GM13976 (cell line): ENCODE results near the gene ACSF3.
"Not testable (repeated sequence)": the region's sequence is repeated elsewhere in the genome, so short reads cannot be mapped to it uniquely, and the experiment has no call there.

Experiments used
- DNase-seq: peaks from one replicate; pipeline ENCODE4 v3.0.0; 2012; ENCODE audit warnings: low spot score
- CTCF ChIP-seq: IDR thresholded peaks from 2 replicates; pipeline ENCODE4 v1.5.1; 2012; ENCODE audit warnings: borderline replicate concordance, mild to moderate bottlenecking; ENCODE audit not compliant: insufficient read depth; ENCODE audit errors: extremely low read depth, missing control alignments, control extremely low read depth
- in situ Hi-C: fragments of 300-500 bp; cut with MboI; formaldehyde crosslinking; loops from one replicate; pipeline ENCODE4 v1.12.0; 2022; ENCODE audit warnings: low sequenced_read_pairs, mixed read lengths, inconsistent platforms; ENCODE audit not compliant: unreplicated experiment

The ACSF3 gene

GRCh38 chr16:89087922-89088497 is 5.6 kb upstream of the ACSF3 start:
- TF ChIP-seq CTCF: no peak
- DNase-seq: no peak
- in situ Hi-C loops: no loop called here

GRCh38 chr16:89089120-89089519 is 4.5 kb upstream of the ACSF3 start:
- TF ChIP-seq CTCF: no peak
- in situ Hi-C loops: no loop called here
- DNase-seq: no peak

DNA sequence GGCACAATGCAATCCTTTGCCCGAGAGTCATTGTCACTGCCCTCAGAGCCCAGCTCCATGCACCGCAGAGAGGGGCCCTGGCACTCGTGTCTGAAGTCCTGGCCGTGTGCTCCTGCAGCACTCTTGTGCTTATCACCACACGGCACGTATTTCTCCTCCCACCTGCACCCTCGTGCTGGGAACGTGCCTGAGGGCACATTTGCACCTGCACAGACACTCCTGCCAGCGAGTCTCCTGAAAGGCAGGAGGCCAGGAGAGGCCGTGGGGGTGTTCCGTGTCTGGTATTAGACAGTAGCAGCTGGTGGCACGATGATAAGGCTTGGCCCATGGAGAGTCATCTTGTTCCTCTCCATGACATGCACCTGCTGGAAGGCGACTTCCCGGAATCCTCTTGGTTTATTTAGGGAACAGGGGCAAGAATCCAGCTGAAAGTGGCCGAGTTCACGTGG is 3.4 kb upstream of the ACSF3 start:
- no peak for TF ChIP-seq CTCF
- DNase-seq: no peak
- in situ Hi-C loops: no loop called here

DNA sequence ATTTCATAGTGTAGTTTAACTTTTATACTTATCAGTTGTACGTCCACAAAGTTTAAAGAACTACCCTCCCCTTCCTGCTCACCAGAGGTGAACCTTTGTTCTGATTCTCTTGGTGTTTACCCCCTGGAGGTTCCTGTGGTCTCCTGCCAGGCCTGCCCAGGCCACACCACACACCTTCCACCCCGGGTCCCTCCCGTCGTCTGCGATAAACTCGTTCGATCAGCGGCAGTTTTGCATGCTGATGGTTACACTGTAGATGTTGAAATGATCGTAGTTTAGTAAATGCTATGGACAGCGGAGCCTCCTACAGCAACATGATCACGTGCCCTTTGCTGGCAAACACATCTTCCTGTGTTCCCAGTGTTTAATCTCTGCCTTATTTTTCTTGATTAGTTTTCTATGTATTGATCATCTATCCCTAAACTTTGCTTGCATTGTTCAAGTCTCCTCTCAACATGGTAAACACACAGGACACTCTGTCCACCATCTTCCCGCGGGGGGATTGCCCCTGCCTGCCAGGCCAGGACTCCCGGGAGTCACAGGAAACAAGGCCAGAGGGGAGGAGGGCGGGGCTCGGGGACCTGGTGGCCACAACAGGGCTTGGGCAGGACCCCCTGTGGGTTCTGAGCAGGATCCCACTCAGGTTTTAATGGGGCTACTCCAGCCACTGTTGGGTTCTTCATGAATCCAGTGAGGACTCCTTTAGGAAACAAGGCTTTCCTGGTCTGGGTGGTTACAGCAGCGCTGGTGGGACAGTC is 2.8 kb upstream of the ACSF3 start:
- TF ChIP-seq CTCF: no peak
- in situ Hi-C loops: no loop called here
- DNase-seq: no peak

DNA sequence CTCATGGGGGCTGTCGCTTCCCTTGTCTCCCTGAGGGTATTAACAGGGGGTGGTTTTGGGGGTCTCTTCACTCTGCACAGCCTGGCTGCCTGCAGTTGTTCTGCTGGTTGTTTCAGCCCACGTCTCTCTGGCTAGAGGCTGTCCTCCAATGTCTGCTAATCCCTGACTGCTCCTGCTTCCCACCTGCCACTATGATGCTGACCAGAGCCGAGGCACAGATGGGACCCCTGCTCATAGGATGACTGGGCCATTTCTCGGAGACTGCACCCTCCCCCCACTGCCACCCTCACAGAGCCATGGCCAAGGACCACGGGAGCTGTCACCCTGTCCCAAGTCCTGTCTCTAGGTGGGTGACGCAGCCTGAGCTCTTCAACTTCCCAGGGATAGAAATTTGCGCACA is 1.6 kb upstream of the ACSF3 start:
- no peak for DNase-seq

GRCh38 chr16:89093252-89093601 is 425 bp upstream of the ACSF3 start:
- in situ Hi-C loops, DNase-seq: not testable (repeated sequence)

More for the DNA sequence above, 1.6 kb upstream of the ACSF3 start:
- no peak for TF ChIP-seq CTCF
- in situ Hi-C loops: no loop called here

DNA sequence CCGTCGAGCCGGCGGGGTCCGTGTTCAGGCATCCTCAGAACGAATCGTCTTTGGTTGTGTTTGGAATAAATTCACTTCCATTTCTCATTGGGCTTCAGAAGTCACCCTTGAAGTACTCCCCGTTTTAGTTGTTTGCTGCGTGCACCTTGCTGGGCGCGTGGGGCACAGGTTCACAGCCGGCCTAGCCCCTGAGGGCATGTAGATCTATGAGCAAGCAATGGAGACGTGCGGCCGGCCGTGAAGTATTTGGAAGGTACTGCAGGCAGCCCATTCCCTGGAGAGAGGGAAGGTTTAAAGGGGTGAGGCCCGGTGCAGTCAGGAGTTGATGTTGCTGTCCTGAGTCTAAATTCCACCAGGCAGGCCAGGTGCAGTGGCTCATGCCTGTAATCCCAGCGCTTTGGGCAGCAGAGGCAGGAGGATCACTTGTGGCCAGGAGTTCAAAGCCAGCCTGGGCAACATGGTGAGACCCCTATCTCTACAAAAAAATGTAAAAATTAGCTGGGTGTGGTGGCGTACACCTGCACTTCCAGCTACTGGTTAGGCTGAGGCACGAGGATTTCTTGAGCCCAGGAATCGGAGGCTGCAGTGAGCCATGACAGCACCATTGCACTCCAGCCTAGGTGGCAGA is 714 bp downstream of the ACSF3 start:
- no peak for DNase-seq
- in situ Hi-C loops: no loop called here

More for the DNA sequence above, 714 bp downstream of the ACSF3 start:
- TF ChIP-seq CTCF: no peak
